GM18502 (cell line): ENCODE results near the gene COMMD7.

Source experiments
- ATAC-seq: cut with Tn5 transposase; IDR thresholded peaks from one replicate; pipeline ENCODE4 v1.9.1; 2021; ENCODE audit warnings: mild to moderate bottlenecking; ENCODE audit not compliant: unreplicated experiment, poor library complexity

The COMMD7 gene

DNA sequence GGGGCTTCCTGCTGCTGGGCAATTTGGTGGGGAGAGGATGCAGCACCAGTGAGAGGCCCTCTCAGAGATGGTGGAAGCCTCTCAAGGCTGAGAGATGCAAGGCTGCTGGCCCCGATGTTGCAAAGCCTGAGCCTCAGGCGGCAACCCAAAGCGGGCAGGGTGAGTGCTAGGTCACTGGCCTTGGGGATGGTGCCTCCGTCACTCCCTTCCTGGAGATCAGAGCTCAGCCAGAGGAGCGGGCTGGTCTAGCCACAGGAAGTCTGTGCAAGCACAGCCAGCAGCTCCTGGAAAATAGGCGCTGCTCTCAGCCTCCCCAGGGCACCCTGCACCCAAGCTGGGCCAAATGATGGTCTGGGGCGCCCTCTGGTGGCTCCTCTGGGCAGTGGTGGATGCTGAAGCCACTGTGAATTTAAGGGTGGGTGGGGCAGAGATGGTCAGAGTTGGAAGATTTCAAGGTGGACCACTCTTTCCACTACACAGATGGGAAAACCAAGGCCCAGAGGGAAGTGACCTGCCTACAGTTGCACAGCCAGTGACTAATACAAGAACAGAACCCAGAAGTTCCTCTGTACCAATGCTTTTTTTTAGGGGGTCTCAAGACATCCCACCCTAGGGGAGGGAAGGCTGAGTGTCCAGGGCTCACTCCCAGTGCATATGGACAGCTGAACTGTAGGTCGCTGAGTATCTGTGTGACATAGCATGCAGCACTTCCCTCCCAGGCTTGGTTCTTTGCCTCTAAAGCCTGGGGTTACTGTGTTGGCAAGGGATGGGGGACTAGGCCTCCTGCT is 90.3 kb downstream of the COMMD7 start:
- no peak for ATAC-seq
